ENCODE data around the gene PRKCA.

The PRKCA gene

DNA sequence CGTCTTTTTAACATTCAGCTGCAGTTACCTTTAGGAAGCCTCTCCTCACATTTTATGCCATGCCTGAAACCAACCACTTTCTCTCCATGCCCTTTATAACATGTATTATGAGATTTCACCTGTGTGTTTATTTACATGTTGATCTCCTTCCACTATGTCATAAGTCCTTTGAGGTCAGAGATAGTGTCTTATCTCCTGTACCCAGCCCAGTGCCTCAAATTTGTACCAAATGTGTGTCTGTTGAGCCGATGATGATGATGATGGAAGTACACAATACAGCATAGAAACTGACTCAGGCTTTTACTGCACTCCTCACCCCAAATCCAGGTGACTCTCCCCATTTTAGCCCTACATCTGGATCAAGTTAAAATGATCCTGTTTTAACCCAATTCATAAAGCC lies 353.0 kb downstream of the PRKCA start:
- no peak for TF ChIP-seq CTCF (IDR thresholded peaks at IDR 0.05; ENCODE audit: low read depth, low read length, missing control alignments)
- DNase-seq (ENCODE audit: low read depth), result no peak
- H3K4me3 ChIP-seq (ENCODE audit: low read depth, low read length), result no peak overlapping the region

DNA sequence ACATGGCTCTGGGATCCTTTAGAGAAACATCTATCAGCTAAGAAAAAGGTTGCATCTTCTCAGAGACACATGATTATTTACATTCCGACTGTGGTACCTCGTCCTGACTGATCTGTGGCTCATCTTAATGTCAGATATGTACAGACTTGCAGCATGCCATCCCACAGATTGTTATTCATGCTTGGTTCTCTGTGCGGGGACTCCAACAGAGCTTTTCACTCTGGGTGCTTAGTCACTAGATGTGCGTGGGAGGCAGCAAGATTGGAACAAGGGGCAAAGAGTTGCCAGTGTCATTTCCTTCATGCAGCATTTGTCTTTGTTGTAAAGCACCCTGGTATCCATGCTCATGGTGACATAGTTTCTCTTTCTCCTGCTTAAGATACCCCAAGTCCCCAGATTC lies 353.4 kb downstream of the PRKCA start:
- DNase-seq (ENCODE audit: low read depth), result no peak
- no peak for TF ChIP-seq CTCF (IDR thresholded peaks at IDR 0.05; ENCODE audit: low read depth, low read length, missing control alignments)
- H3K4me3 ChIP-seq (ENCODE audit: low read depth, low read length), result no peak overlapping the region

- no peak for TF ChIP-seq CTCF (IDR thresholded peaks at IDR 0.05; ENCODE audit: low read depth, low read length, missing control alignments)
- no peak overlapping the region for H3K4me3 ChIP-seq (ENCODE audit: low read depth, low read length)
- DNase-seq (ENCODE audit: low read depth), result no peak
Observed at GRCh38 chr17:66661411-66662256, 359.2 kb downstream of the PRKCA start.

GRCh38 chr17:66662496-66662895 lies 360.1 kb downstream of the PRKCA start:
- DNase-seq (ENCODE audit: low read depth), result no peak
- no peak for TF ChIP-seq CTCF (IDR thresholded peaks at IDR 0.05; ENCODE audit: low read depth, low read length, missing control alignments)
- no peak overlapping the region for H3K4me3 ChIP-seq (ENCODE audit: low read depth, low read length)

GRCh38 chr17:66663041-66663606 lies 360.7 kb downstream of the PRKCA start:
- DNase-seq (ENCODE audit: low read depth), result no peak
- no peak overlapping the region for H3K4me3 ChIP-seq (ENCODE audit: low read depth, low read length)
- no peak for TF ChIP-seq CTCF (IDR thresholded peaks at IDR 0.05; ENCODE audit: low read depth, low read length, missing control alignments)

GRCh38 chr17:66664336-66664735 lies 361.9 kb downstream of the PRKCA start:
- H3K4me3 ChIP-seq (ENCODE audit: low read depth, low read length), result no peak overlapping the region
- TF ChIP-seq CTCF (IDR thresholded peaks at IDR 0.05; ENCODE audit: low read depth, low read length, missing control alignments), result no peak
- DNase-seq (ENCODE audit: low read depth), result no peak

DNA sequence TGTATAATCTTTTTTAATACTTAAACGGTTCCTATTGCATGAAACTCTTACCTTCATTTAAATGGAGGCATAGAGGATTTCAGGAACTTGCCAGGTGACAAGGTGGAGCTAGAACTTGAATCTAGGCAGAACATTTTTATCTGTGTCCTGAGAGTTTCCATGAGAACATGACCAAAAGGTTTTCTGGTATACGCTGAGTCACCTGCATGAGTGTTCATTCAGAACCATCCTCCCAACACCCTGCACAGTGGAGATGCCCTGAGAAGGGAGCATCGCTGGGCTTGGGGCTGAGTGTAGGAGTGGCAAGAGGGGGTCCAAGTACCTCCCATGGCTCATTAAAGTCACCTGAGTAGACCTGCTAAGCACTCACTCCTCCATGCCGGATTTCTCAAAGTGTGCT lies 362.8 kb downstream of the PRKCA start:
- no peak for TF ChIP-seq CTCF (IDR thresholded peaks at IDR 0.05; ENCODE audit: low read depth, low read length, missing control alignments)
- no peak for DNase-seq (ENCODE audit: low read depth)
- H3K4me3 ChIP-seq (ENCODE audit: low read depth, low read length), result no peak overlapping the region

Measured in GM12864 (cell line).